ENCODE results near the gene ERG. TPM values are rescaled to one million over a fixed set of nuclear protein-coding genes. Genes with fewer than 3 reads are reported as not detected.

The ERG gene
- total and polyA plus RNA-seq, 2 experiments from 2014 or later, result 0.14 to 0.44 TPM

DNA sequence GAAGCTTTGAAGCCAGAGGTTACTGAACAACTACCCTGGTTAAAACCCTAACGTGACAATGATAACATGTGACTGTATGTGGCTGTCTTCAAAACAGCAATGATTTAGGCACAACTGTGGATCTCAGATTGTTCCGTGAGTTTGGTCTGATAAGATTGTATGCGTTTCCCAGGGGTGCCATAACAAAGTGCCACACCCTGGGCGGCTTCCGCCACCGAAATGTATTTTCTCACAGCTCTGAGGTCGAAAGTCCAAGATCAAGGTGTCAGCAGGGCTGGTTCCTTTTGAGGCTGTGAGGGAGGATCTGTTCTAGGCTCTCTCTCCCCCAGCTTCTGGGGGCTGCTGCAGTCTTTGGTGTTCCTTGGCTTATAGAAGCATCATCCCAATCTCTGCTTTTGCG is 29.5 kb upstream of the ERG start:
- no peak overlapping the region for H3K4me3 Mint-ChIP-seq
- no peak overlapping the region for H3K27ac Mint-ChIP-seq
- Histone ChIP-seq H3K79me2 (replicated peaks; ENCODE audit: insufficient read depth) (no peaks in the 10 kb centered on the region), H3K4me3 (no peak overlapping the region), H3F3A (replicated peaks; ENCODE audit: low read depth) (no peaks in the 10 kb centered on the region), H3K4me1 (ENCODE audit: insufficient read depth) (peaks cover 1% of the 10 kb centered on the region; the same call in 1 of the 2 replicates), H3K4me2 (no peak overlapping the region), H3K9me2 (ENCODE audit: insufficient read depth) (0 out of 2 replicates have a peak, but pooled peaks cover 3% of the 10 kb centered on the region), H4K20me1 (replicated peaks; ENCODE audit: insufficient read depth) (no peaks in the 10 kb centered on the region), H3K27me3 (ENCODE audit: insufficient read depth) (no peaks in the 10 kb centered on the region), H2AFZ (no peak overlapping the region), H3K27ac (ENCODE audit: low read depth) (no peak overlapping the region), H3K36me3 (ENCODE audit: insufficient read depth) (no peaks in the 10 kb centered on the region)
- H3K36me3 Mint-ChIP-seq (ENCODE audit: low read depth), result no peaks in the 10 kb centered on the region
- TF ChIP-seq CREB1 (CRISPR knock-in tag; IDR thresholded peaks at IDR 0.05; ENCODE audit: low read depth), result no peak
- TF ChIP-seq STAT1 (IDR thresholded peaks at IDR 0.05; ENCODE audit: unreplicated experiment), result no peak
- no peak for TF ChIP-seq ZNF331 (CRISPR knock-in tag; IDR thresholded peaks at IDR 0.05; ENCODE audit: low read depth)
- TF ChIP-seq ZNF114 (CRISPR knock-in tag; IDR thresholded peaks at IDR 0.05), result no peak
- TF ChIP-seq POLR2AphosphoS5 (IDR thresholded peaks at IDR 0.05; ENCODE audit: low read depth), result no peak
- TF ChIP-seq JUNB (IDR thresholded peaks at IDR 0.05; ENCODE audit: unreplicated experiment), result no peak
- TF ChIP-seq, protein P1, sequence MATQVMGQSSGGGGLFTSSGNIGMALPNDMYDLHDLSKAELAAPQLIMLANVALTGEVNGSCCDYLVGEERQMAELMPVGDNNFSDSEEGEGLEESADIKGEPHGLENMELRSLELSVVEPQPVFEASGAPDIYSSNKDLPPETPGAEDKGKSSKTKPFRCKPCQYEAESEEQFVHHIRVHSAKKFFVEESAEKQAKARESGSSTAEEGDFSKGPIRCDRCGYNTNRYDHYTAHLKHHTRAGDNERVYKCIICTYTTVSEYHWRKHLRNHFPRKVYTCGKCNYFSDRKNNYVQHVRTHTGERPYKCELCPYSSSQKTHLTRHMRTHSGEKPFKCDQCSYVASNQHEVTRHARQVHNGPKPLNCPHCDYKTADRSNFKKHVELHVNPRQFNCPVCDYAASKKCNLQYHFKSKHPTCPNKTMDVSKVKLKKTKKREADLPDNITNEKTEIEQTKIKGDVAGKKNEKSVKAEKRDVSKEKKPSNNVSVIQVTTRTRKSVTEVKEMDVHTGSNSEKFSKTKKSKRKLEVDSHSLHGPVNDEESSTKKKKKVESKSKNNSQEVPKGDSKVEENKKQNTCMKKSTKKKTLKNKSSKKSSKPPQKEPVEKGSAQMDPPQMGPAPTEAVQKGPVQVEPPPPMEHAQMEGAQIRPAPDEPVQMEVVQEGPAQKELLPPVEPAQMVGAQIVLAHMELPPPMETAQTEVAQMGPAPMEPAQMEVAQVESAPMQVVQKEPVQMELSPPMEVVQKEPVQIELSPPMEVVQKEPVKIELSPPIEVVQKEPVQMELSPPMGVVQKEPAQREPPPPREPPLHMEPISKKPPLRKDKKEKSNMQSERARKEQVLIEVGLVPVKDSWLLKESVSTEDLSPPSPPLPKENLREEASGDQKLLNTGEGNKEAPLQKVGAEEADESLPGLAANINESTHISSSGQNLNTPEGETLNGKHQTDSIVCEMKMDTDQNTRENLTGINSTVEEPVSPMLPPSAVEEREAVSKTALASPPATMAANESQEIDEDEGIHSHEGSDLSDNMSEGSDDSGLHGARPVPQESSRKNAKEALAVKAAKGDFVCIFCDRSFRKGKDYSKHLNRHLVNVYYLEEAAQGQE (IDR thresholded peaks at IDR 0.05; ENCODE audit: unreplicated experiment), result no peak
- TF ChIP-seq NANOG (IDR thresholded peaks at IDR 0.05; ENCODE audit: borderline replicate concordance), result no peak
- TF ChIP-seq, protein P2, sequence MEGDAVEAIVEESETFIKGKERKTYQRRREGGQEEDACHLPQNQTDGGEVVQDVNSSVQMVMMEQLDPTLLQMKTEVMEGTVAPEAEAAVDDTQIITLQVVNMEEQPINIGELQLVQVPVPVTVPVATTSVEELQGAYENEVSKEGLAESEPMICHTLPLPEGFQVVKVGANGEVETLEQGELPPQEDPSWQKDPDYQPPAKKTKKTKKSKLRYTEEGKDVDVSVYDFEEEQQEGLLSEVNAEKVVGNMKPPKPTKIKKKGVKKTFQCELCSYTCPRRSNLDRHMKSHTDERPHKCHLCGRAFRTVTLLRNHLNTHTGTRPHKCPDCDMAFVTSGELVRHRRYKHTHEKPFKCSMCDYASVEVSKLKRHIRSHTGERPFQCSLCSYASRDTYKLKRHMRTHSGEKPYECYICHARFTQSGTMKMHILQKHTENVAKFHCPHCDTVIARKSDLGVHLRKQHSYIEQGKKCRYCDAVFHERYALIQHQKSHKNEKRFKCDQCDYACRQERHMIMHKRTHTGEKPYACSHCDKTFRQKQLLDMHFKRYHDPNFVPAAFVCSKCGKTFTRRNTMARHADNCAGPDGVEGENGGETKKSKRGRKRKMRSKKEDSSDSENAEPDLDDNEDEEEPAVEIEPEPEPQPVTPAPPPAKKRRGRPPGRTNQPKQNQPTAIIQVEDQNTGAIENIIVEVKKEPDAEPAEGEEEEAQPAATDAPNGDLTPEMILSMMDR (conservative IDR thresholded peaks at IDR 0.05; ENCODE audit: low read depth in 2 of 2), result no peak
- H3K9me3 Mint-ChIP-seq, result no peaks in the 10 kb centered on the region
- no peaks in the 10 kb centered on the region for H3K27me3 Mint-ChIP-seq (ENCODE audit: insufficient read depth, low read depth, poor library complexity)
- no peak for ATAC-seq
- DNase-seq (ENCODE audit: low spot score), result no peak
- peaks cover 23% of the 10 kb centered on the region for H3K4me1 Mint-ChIP-seq

DNA sequence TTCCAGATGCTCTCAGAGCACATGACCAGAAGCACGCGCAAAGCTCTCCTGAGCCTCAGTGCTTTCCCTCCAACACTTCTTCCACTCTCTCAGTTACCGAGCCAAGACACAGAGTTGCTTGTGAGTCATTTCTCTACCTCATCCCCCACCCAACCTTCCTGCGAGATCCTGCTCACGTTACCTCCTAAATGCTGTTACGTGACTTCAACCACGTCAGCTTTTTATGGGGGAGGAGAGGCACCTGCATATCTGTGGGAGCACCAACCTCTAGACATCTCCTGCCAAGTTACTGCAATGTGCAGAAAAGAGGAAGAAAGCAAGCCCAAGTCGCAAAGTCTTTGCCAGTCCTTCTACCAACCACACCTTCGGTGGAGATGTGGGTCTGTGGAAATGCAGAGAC is 27.2 kb upstream of the ERG start:
- no peak for ATAC-seq
- Histone ChIP-seq H3K27ac (ENCODE audit: low read depth) (no peak overlapping the region), H3K79me2 (replicated peaks; ENCODE audit: insufficient read depth) (no peaks in the 10 kb centered on the region), H3K4me3 (no peak overlapping the region), H3K4me2 (no peak overlapping the region), H3F3A (replicated peaks; ENCODE audit: low read depth) (no peaks in the 10 kb centered on the region), H3K27me3 (ENCODE audit: insufficient read depth) (no peaks in the 10 kb centered on the region), H3K9me2 (ENCODE audit: insufficient read depth) (peaks cover 5% of the 10 kb centered on the region; the same call in 1 of the 2 replicates), H2AFZ (peak overlapping the region; percentile 25), H4K20me1 (replicated peaks; ENCODE audit: insufficient read depth) (no peaks in the 10 kb centered on the region), H3K4me1 (ENCODE audit: insufficient read depth) (no peaks in the 10 kb centered on the region), H3K36me3 (ENCODE audit: insufficient read depth) (no peaks in the 10 kb centered on the region)
- no peaks in the 10 kb centered on the region for H3K36me3 Mint-ChIP-seq (ENCODE audit: low read depth)
- no peak overlapping the region for H3K27ac Mint-ChIP-seq
- no peak overlapping the region for H3K4me3 Mint-ChIP-seq
- no peak for DNase-seq (ENCODE audit: low spot score)
- H3K27me3 Mint-ChIP-seq (ENCODE audit: insufficient read depth, low read depth, poor library complexity), result no peaks in the 10 kb centered on the region
- H3K9me3 Mint-ChIP-seq, result no peaks in the 10 kb centered on the region
- H3K4me1 Mint-ChIP-seq, result peaks cover 16% of the 10 kb centered on the region
- TF ChIP-seq NANOG (IDR thresholded peaks at IDR 0.05; ENCODE audit: borderline replicate concordance), result no peak
- TF ChIP-seq EZH2 (IDR thresholded peaks at IDR 0.05; ENCODE audit: low read depth, unreplicated experiment), result no peak
- TF ChIP-seq, protein P3, sequence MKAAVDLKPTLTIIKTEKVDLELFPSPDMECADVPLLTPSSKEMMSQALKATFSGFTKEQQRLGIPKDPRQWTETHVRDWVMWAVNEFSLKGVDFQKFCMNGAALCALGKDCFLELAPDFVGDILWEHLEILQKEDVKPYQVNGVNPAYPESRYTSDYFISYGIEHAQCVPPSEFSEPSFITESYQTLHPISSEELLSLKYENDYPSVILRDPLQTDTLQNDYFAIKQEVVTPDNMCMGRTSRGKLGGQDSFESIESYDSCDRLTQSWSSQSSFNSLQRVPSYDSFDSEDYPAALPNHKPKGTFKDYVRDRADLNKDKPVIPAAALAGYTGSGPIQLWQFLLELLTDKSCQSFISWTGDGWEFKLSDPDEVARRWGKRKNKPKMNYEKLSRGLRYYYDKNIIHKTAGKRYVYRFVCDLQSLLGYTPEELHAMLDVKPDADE (IDR thresholded peaks at IDR 0.05), result no peak
- TF ChIP-seq EZH2phosphoT487 (IDR thresholded peaks at IDR 0.05; ENCODE audit: unreplicated experiment), result no peak
